A549 (cell line): ENCODE results near the gene KLHDC7B. TPM values are rescaled to one million over a fixed set of nuclear protein-coding genes. Genes with fewer than 3 reads are reported as not detected.

Source experiments
- ATAC-seq, 2 experiments: fragments of 200-7000 bp in 1 of 2; fragments of >200 bp in 1 of 2; cut with Nextera tagmentation in 1 of 2; cut with Tn5 transposase in 1 of 2; 3 replicates each; pipeline versions ENCODE4 v1.8.0 to v1.9.1; 2018 to 2020; ENCODE audit warnings: mild to moderate bottlenecking in 1 of 2, moderate library complexity in 1 of 2
- CTCF ChIA-PET: fragments of 300-600 bp; sonication (Branson Sonifier 250); formaldehyde crosslinking; extraction: SDS; loops from one replicate; lab custom pipeline; 2021; ENCODE audit warnings: antibody characterized with exemption, inconsistent platforms; lab: Yijun Ruan, JAX
- POLR2A ChIA-PET: fragments of 350-600 bp; formaldehyde crosslinking; extraction: SDS; loops from one replicate; lab custom pipeline; 2021; ENCODE audit warnings: antibody characterized with exemption, inconsistent platforms; lab: Yijun Ruan, JAX
- DNase-seq, 2 experiments: peaks; one replicate each; pipeline versions ENCODE4 v3.0.0 to v3.0.0-alpha.2; 2011 to 2016; ENCODE audit warnings: low read depth in 1 of 2, low spot score in 1 of 2
- FAIRE-seq: peaks from 2 replicates; lab custom pipeline; 2011; peaks lifted over from hg19 to GRCh38; lab: Jason Lieb, UNC
- H3K27ac ChIP-seq, 2 experiments: fragments of >200 bp; sonication (Bioruptor Twin); formaldehyde crosslinking; 3 replicates each; pipeline ENCODE4 v1.5.1; 2016 to 2017
- H3K4me1 ChIP-seq: fragments of >200 bp; sonication (Bioruptor Twin); formaldehyde crosslinking; 3 replicates; pipeline ENCODE4 v1.6.1; 2016
- H3K4me2 ChIP-seq: fragments of >200 bp; sonication (Bioruptor Twin); formaldehyde crosslinking; 3 replicates; pipeline ENCODE4 v1.6.1; 2016
- H3K4me3 ChIP-seq: fragments of >200 bp; sonication (Bioruptor Twin); formaldehyde crosslinking; 3 replicates; pipeline ENCODE4 v1.5.1; 2016
- H3K9me3 ChIP-seq: fragments of >200 bp; sonication (Bioruptor Twin); formaldehyde crosslinking; 3 replicates; pipeline ENCODE4 v1.6.1; 2016
- ATOH8 ChIP-seq: fragments of 250-450 bp; sonication (Bioruptor Pico); IDR thresholded peaks from 2 replicates; pipeline ENCODE4 v1.5.0; 2020; ENCODE audit warnings: low read depth, mild to moderate bottlenecking, moderate library complexity
- CBX8 ChIP-seq: fragments of 200-600 bp; sonication (generic); IDR thresholded peaks from 2 replicates; pipeline ENCODE4 v1.6.1; 2016
- CHD2 ChIP-seq: fragments of 150-350 bp; IDR thresholded peaks from 2 replicates; pipeline ENCODE4 v1.6.1; 2014; ENCODE audit warnings: low read length; ENCODE audit not compliant: partially characterized antibody
- CHD4 ChIP-seq: fragments of 200-600 bp; sonication (generic); IDR thresholded peaks from 2 replicates; pipeline ENCODE4 v1.6.1; 2016; ENCODE audit warnings: antibody characterized with exemption, mild to moderate bottlenecking, borderline replicate concordance
- EP300 ChIP-seq, 2 experiments: fragments of >200 bp; sonication (Bioruptor Twin); formaldehyde crosslinking; IDR thresholded peaks; 2 replicates in 1 of 2; 3 replicates in 1 of 2; pipeline ENCODE4 v1.6.1; 2016 to 2017
- ESRRA ChIP-seq: fragments of 150-350 bp; IDR thresholded peaks from 2 replicates; pipeline ENCODE4 v1.6.1; 2014; ENCODE audit warnings: mild to moderate bottlenecking, low read length, borderline replicate concordance
- FOXS1 ChIP-seq: fragments of 250-450 bp; sonication (Bioruptor Pico); IDR thresholded peaks from 2 replicates; pipeline ENCODE4 v1.5.0; 2020; ENCODE audit warnings: mild to moderate bottlenecking, moderate library complexity
- HDAC2 ChIP-seq: fragments of 200-600 bp; sonication (generic); IDR thresholded peaks from 2 replicates; pipeline ENCODE4 v1.6.1; 2016
- HES2 ChIP-seq: fragments of >200 bp; sonication (Bioruptor Twin); formaldehyde crosslinking; IDR thresholded peaks from 2 replicates; pipeline ENCODE4 v1.6.1; 2016
- HOXA7 ChIP-seq: fragments of 250-450 bp; sonication (Bioruptor Pico); IDR thresholded peaks from 2 replicates; pipeline ENCODE4 v1.5.0; 2020; ENCODE audit warnings: mild to moderate bottlenecking, moderate library complexity
- HOXB5 ChIP-seq: fragments of 250-450 bp; sonication (Bioruptor Pico); IDR thresholded peaks from 2 replicates; pipeline ENCODE4 v1.5.0; 2020; ENCODE audit warnings: mild to moderate bottlenecking, moderate library complexity
- KDM5A ChIP-seq: fragments of 200-600 bp; sonication (generic); IDR thresholded peaks from 2 replicates; pipeline ENCODE4 v1.6.1; 2016; ENCODE audit warnings: antibody characterized with exemption, mild to moderate bottlenecking
- MAFK ChIP-seq: fragments of 450-650 bp; IDR thresholded peaks from 2 replicates; pipeline ENCODE4 v1.6.1; 2014; ENCODE audit not compliant: partially characterized antibody
- MYC ChIP-seq: IDR thresholded peaks from 2 replicates; pipeline ENCODE4 v1.6.1; 2012; ENCODE audit warnings: mild to moderate bottlenecking, inconsistent platforms, low read length, improper control_type of control experiment, borderline replicate concordance
- NPAS2 ChIP-seq: fragments of 250-450 bp; sonication (Bioruptor Pico); IDR thresholded peaks from 2 replicates; pipeline ENCODE4 v1.8.0; 2022; ENCODE audit warnings: mild to moderate bottlenecking, moderate library complexity, borderline replicate concordance
- NR3C1 ChIP-seq: fragments of >200 bp; sonication (Bioruptor Twin); formaldehyde crosslinking; IDR thresholded peaks from 3 replicates; pipeline ENCODE4 v1.6.1; 2017
- POLR2A ChIP-seq: IDR thresholded peaks from 2 replicates; pipeline ENCODE4 v1.6.1; 2012; ENCODE audit warnings: mild to moderate bottlenecking, low read length
- RAD21 ChIP-seq, 2 experiments: fragments of >200 bp in 1 of 2; sonication (Bioruptor Twin) in 1 of 2; formaldehyde crosslinking in 1 of 2; IDR thresholded peaks in 1 of 2; conservative IDR thresholded peaks in 1 of 2; 2 replicates in 1 of 2; 3 replicates in 1 of 2; pipeline ENCODE4 v1.6.1; 2012 to 2018; ENCODE audit warnings: inconsistent platforms in 1 of 2
- ZFP36 ChIP-seq: fragments of 450-650 bp; IDR thresholded peaks from 2 replicates; pipeline ENCODE4 v1.6.1; 2014; ENCODE audit warnings: borderline replicate concordance; ENCODE audit not compliant: partially characterized antibody
- WGBS: methylation state at CpG from one replicate; pipeline ENCODE4 v1.1.6; 2017; ENCODE audit errors: missing lambda C conversion rate; 5-methylcytosine and 5-hydroxymethylcytosine counted together
- polyA plus RNA-seq, 4 experiments: library from polyadenylated mRNA; depleted of rRNA in 3 of 4; stranded (reverse); fragments of >200 nt; fragmentation: RNase III in 1 of 4; extraction: RNeasy Plus Mini Kit Qiagen cat#74134 plus additional on column Dnase treatment in 1 of 4; gene quantifications; 2 replicates in 3 of 4; 3 replicates in 1 of 4; pipeline ENCODE4 v1.2.3, GENCODE V29; 2011 to 2017
- TF ChIP-seq, protein P1 (sequence below): fragments of 200-600 bp; sonication (generic); IDR thresholded peaks from 2 replicates; pipeline ENCODE4 v1.6.1; 2016; ENCODE audit warnings: antibody characterized with exemption, mild to moderate bottlenecking, moderate library complexity
- TF ChIP-seq, protein P2 (sequence below): IDR thresholded peaks from 2 replicates; pipeline ENCODE4 v1.6.1; 2012
- TF ChIP-seq, protein P3 (sequence below): fragments of >200 bp; sonication (Bioruptor Twin); formaldehyde crosslinking; IDR thresholded peaks from 3 replicates; pipeline ENCODE4 v1.5.1; 2016

KLHDC7B gene
- polyA plus RNA-seq, 2 of the 4 experiments (the other 2 are of a cell fraction), result 0.09 TPM; not detected in 1

- TF ChIP-seq, protein P1, sequence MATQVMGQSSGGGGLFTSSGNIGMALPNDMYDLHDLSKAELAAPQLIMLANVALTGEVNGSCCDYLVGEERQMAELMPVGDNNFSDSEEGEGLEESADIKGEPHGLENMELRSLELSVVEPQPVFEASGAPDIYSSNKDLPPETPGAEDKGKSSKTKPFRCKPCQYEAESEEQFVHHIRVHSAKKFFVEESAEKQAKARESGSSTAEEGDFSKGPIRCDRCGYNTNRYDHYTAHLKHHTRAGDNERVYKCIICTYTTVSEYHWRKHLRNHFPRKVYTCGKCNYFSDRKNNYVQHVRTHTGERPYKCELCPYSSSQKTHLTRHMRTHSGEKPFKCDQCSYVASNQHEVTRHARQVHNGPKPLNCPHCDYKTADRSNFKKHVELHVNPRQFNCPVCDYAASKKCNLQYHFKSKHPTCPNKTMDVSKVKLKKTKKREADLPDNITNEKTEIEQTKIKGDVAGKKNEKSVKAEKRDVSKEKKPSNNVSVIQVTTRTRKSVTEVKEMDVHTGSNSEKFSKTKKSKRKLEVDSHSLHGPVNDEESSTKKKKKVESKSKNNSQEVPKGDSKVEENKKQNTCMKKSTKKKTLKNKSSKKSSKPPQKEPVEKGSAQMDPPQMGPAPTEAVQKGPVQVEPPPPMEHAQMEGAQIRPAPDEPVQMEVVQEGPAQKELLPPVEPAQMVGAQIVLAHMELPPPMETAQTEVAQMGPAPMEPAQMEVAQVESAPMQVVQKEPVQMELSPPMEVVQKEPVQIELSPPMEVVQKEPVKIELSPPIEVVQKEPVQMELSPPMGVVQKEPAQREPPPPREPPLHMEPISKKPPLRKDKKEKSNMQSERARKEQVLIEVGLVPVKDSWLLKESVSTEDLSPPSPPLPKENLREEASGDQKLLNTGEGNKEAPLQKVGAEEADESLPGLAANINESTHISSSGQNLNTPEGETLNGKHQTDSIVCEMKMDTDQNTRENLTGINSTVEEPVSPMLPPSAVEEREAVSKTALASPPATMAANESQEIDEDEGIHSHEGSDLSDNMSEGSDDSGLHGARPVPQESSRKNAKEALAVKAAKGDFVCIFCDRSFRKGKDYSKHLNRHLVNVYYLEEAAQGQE, result no peak
- TF ChIP-seq, all 56 proteins: peak for 0
Observed at GRCh38 chr22:50521710-50522109, 24.0 kb upstream of the KLHDC7B start (continued).

GRCh38 chr22:50522208-50522805 is 23.4 kb upstream of the KLHDC7B start:
- TF ChIP-seq, protein P2, sequence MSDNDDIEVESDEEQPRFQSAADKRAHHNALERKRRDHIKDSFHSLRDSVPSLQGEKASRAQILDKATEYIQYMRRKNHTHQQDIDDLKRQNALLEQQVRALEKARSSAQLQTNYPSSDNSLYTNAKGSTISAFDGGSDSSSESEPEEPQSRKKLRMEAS, result no peak
- TF ChIP-seq MYC (no peak), POLR2A (no peak), CHD4 (no peak), EP300 (IDR thresholded peaks at IDR 0.05) (no peak), HOXA7 (CRISPR knock-in tag) (no peak), CBX8 (no peak), HDAC2 (no peak), NR3C1 (no peak), RAD21 (conservative IDR thresholded peaks at IDR 0.05 in 1 of 2, IDR thresholded peaks at IDR 0.05 in 1 of 2) (no peak), HOXB5 (CRISPR knock-in tag) (no peak), FOXS1 (CRISPR knock-in tag) (no peak), ZFP36 (no peak), ATOH8 (CRISPR knock-in tag) (no peak)
- TF ChIP-seq, protein P3, sequence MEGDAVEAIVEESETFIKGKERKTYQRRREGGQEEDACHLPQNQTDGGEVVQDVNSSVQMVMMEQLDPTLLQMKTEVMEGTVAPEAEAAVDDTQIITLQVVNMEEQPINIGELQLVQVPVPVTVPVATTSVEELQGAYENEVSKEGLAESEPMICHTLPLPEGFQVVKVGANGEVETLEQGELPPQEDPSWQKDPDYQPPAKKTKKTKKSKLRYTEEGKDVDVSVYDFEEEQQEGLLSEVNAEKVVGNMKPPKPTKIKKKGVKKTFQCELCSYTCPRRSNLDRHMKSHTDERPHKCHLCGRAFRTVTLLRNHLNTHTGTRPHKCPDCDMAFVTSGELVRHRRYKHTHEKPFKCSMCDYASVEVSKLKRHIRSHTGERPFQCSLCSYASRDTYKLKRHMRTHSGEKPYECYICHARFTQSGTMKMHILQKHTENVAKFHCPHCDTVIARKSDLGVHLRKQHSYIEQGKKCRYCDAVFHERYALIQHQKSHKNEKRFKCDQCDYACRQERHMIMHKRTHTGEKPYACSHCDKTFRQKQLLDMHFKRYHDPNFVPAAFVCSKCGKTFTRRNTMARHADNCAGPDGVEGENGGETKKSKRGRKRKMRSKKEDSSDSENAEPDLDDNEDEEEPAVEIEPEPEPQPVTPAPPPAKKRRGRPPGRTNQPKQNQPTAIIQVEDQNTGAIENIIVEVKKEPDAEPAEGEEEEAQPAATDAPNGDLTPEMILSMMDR, result no peak
- peaks cover 11% of the 10 kb centered on the region for H3K4me1 ChIP-seq
- H3K4me2 ChIP-seq, result no peak overlapping the region
- H3K4me3 ChIP-seq, result no peak overlapping the region
- no peak for ATAC-seq
- ChIA-PET POLR2A (interaction anchor here (0.6 to 0.9 kb wide), 2 partner anchors 14 to 66 kb away, joined by 4 to 6 read pairs; partner anchors contain the start of genes LMF2 and NCAPH2), CTCF (interaction anchor here (1.0 kb wide), 1 partner anchor 98 kb away, joined by 4 read pairs; no protein-coding TSS in a partner anchor)
- DNase-seq, result no peak
- H3K9me3 ChIP-seq, result no peaks in the 10 kb centered on the region
- H3K27ac ChIP-seq, result no peak overlapping the region
- 80% methylated on average over 1 of the region's 15 CpGs for WGBS
- no peak for FAIRE-seq

- Histone ChIP-seq H3K4me1 (peaks cover 14% of the 10 kb centered on the region), H3K27ac (no peak overlapping the region), H3K9me3 (no peaks in the 10 kb centered on the region), H3K4me2 (no peak overlapping the region), H3K4me3 (no peak overlapping the region)
- no peak for TF ChIP-seq MAFK
- no peak for TF ChIP-seq KDM5A
- TF ChIP-seq ESRRA, result no peak
- no peak for TF ChIP-seq HDAC2
- no peak for TF ChIP-seq HES2
- no peak for TF ChIP-seq NPAS2 (CRISPR knock-in tag)
- TF ChIP-seq CHD2, result no peak
- DNase-seq (no peak), ATAC-seq (no peak), FAIRE-seq (no peak)
- CTCF ChIA-PET, result no interaction called here
- WGBS, result 100% methylated on average over 2 of the region's 22 CpGs
- POLR2A ChIA-PET, result interaction anchor here (0.9 kb wide), 1 partner anchor 15 kb away, joined by 6 read pairs; the partner anchor contains the start of genes LMF2 and NCAPH2
Observed at GRCh38 chr22:50522806-50523438, 22.8 kb upstream of the KLHDC7B start.
